CD8-positive, alpha-beta memory T cell (primary cell): ENCODE measurements around the gene AUTS2. TPM values are rescaled to one million over a fixed set of nuclear protein-coding genes. Genes with fewer than 3 reads are reported as not detected.
A peak's percentile ranks its signal among the peaks of the same experiment; 100 is the strongest.

Experiments
- CTCF ChIA-PET: fragments of 350-600 bp; sonication (Branson Sonifier 250); formaldehyde crosslinking; loops from one replicate; lab custom pipeline; 2021; ENCODE audit warnings: antibody characterized with exemption; lab: Charles Lee
- POLR2A ChIA-PET: fragments of 350-600 bp; sonication (Branson Sonifier 250); formaldehyde crosslinking; loops from one replicate; lab custom pipeline; 2021; ENCODE audit warnings: antibody characterized with exemption; lab: Charles Lee
- DNase-seq, 5 donors: peaks; one replicate each; pipeline versions ENCODE4 v3.0.0 to v3.0.0-alpha.2; 2020 to 2022; ENCODE audit warnings: mixed read lengths in 1 of 5
- H3K27ac ChIP-seq: one replicate; pipeline ENCODE4 v1.7.0; 2013; ENCODE audit warnings: low read depth, mild to moderate bottlenecking, low read length, moderate library complexity
- H3K27me3 ChIP-seq: 2 replicates; pipeline ENCODE4 v1.7.0; 2013; ENCODE audit warnings: low read length, mild to moderate bottlenecking; ENCODE audit not compliant: insufficient read depth, poor library complexity, severe bottlenecking
- H3K36me3 ChIP-seq: 2 replicates; pipeline ENCODE4 v1.7.0; 2013; ENCODE audit warnings: mild to moderate bottlenecking, low read length, moderate library complexity; ENCODE audit not compliant: insufficient read depth
- H3K4me1 ChIP-seq: 2 replicates; pipeline ENCODE4 v1.7.0; 2013; ENCODE audit warnings: mild to moderate bottlenecking, low read length, moderate library complexity; ENCODE audit not compliant: insufficient read depth
- H3K4me3 ChIP-seq: 2 replicates; pipeline ENCODE4 v1.7.0; 2013; ENCODE audit warnings: mild to moderate bottlenecking, low read length
- H3K9me3 ChIP-seq: 2 replicates; pipeline ENCODE4 v1.7.0; 2013; ENCODE audit warnings: mild to moderate bottlenecking, low read length
- H3K27ac Mint-ChIP-seq, 8 donors: one replicate each; pipeline ENCODE4 v1.8.0; 2020 to 2021; ENCODE audit warnings: mixed read lengths in 8 of 8, mild to moderate bottlenecking in 6 of 8, inconsistent platforms in 3 of 8, moderate library complexity in 3 of 8
- H3K27me3 Mint-ChIP-seq, 2 donors: one replicate each; pipeline ENCODE4 v1.8.0; 2020 to 2021; ENCODE audit warnings: mixed read lengths in 2 of 2, mild to moderate bottlenecking in 1 of 2, moderate library complexity in 1 of 2
- H3K36me3 Mint-ChIP-seq, 3 donors: one replicate each; pipeline ENCODE4 v1.8.0; 2020 to 2021; ENCODE audit warnings: mixed read lengths in 3 of 3, inconsistent platforms in 1 of 3, mild to moderate bottlenecking in 1 of 3
- H3K4me1 Mint-ChIP-seq, 3 donors: one replicate each; pipeline ENCODE4 v1.8.0; 2020 to 2021; ENCODE audit warnings: mixed read lengths in 3 of 3, inconsistent platforms in 1 of 3, mild to moderate bottlenecking in 1 of 3
- H3K4me3 Mint-ChIP-seq, 7 donors: one replicate each; pipeline ENCODE4 v1.8.0; 2020 to 2021; ENCODE audit warnings: mixed read lengths in 7 of 7, mild to moderate bottlenecking in 6 of 7, moderate library complexity in 4 of 7, inconsistent platforms in 2 of 7
- H3K9me3 Mint-ChIP-seq, 5 donors: one replicate each; pipeline ENCODE4 v1.8.0; 2020 to 2022; ENCODE audit warnings: mixed read lengths in 5 of 5, mild to moderate bottlenecking in 3 of 5, moderate library complexity in 2 of 5, inconsistent platforms in 1 of 5
- polyA plus RNA-seq: library from polyadenylated mRNA; unstranded; fragments of 300-500 nt; fragmentation: Illumina TruSeq; gene quantifications from one replicate; pipeline ENCODE4 v1.2.3, GENCODE V29; 2021
- total RNA-seq, 2 experiments: library from RNA; stranded (reverse); gene quantifications; one replicate each; pipeline ENCODE4 v1.2.3, GENCODE V29; 2021

The AUTS2 gene
- total and polyA plus RNA-seq, 3 experiments from 2014 or later: 4.4 to 9.9 (median 5.3) TPM

- Histone ChIP-seq H3K4me1 (no peaks in the 10 kb centered on the region), H3K27ac (no peak overlapping the region), H3K9me3 (no peaks in the 10 kb centered on the region), H3K36me3 (no peaks in the 10 kb centered on the region), H3K27me3 (no peaks in the 10 kb centered on the region), H3K4me3 (no peak overlapping the region)
- ChIA-PET CTCF (no interaction called here), POLR2A (no interaction called here)
- Mint-ChIP-seq H3K4me3 (no peak overlapping the region), H3K27ac (no peak overlapping the region), H3K9me3 (peaks cover 0 to 2% (median 0%) of the 10 kb centered on the region in 5 donors), H3K36me3 (peaks cover 0 to 3% (median 0%) of the 10 kb centered on the region in 3 donors), H3K4me1 (no peaks in the 10 kb centered on the region), H3K27me3 (peaks cover 7 to 9% of the 10 kb centered on the region in 2 donors)
- DNase-seq: no peak
These were observed 21.1 kb upstream of the AUTS2 start for GRCh38 chr7:69577221-69577620.

- no peak overlapping the region for H3K27ac Mint-ChIP-seq
- H3K9me3 Mint-ChIP-seq: peaks cover 0 to 2% (median 0%) of the 10 kb centered on the region in 5 donors
- POLR2A ChIA-PET: no interaction called here
These were observed 13.1 kb upstream of the AUTS2 start for GRCh38 chr7:69585169-69585568.

GRCh38 chr7:69586321-69586720 is 12.0 kb upstream of the AUTS2 start:
- no peaks in the 10 kb centered on the region for H3K4me1 Mint-ChIP-seq
- H3K27me3 ChIP-seq: no peaks in the 10 kb centered on the region
- H3K4me3 ChIP-seq: no peak overlapping the region
- no peak for DNase-seq
- H3K9me3 Mint-ChIP-seq: peaks cover 0 to 2% (median 0%) of the 10 kb centered on the region in 5 donors
- no peaks in the 10 kb centered on the region for H3K36me3 ChIP-seq
- H3K4me3 Mint-ChIP-seq: no peak overlapping the region
- no peaks in the 10 kb centered on the region for H3K9me3 ChIP-seq
- H3K27me3 Mint-ChIP-seq: peaks cover 10 to 13% of the 10 kb centered on the region in 2 donors
- no peak overlapping the region for H3K27ac ChIP-seq
- H3K27ac Mint-ChIP-seq: no peak overlapping the region
- peaks cover 0 to 7% (median 0%) of the 10 kb centered on the region in 3 donors for H3K36me3 Mint-ChIP-seq
- ChIA-PET POLR2A (no interaction called here), CTCF (no interaction called here)
- no peaks in the 10 kb centered on the region for H3K4me1 ChIP-seq

More at GRCh38 chr7:69585169-69585568, 13.1 kb upstream of the AUTS2 start:
- H3K4me1 ChIP-seq: no peaks in the 10 kb centered on the region
- H3K27me3 Mint-ChIP-seq: peaks cover 7 to 10% of the 10 kb centered on the region in 2 donors
- no peaks in the 10 kb centered on the region for H3K9me3 ChIP-seq
- H3K36me3 Mint-ChIP-seq: peaks cover 0 to 7% (median 0%) of the 10 kb centered on the region in 3 donors
- no peaks in the 10 kb centered on the region for H3K27me3 ChIP-seq
- DNase-seq: no peak
- H3K4me3 Mint-ChIP-seq: no peak overlapping the region
- H3K4me1 Mint-ChIP-seq: no peaks in the 10 kb centered on the region
- no peak overlapping the region for H3K4me3 ChIP-seq
- CTCF ChIA-PET: no interaction called here
- H3K27ac ChIP-seq: no peak overlapping the region
- H3K36me3 ChIP-seq: no peaks in the 10 kb centered on the region

GRCh38 chr7:69588773-69589172 is 9.5 kb upstream of the AUTS2 start:
- H3K36me3 ChIP-seq: no peaks in the 10 kb centered on the region
- no peak overlapping the region for H3K4me3 Mint-ChIP-seq
- CTCF ChIA-PET: no interaction called here
- H3K9me3 ChIP-seq: no peaks in the 10 kb centered on the region
- no peak overlapping the region for H3K27ac ChIP-seq
- H3K9me3 Mint-ChIP-seq: peaks cover 0 to 2% (median 0%) of the 10 kb centered on the region in 5 donors
- no peaks in the 10 kb centered on the region for H3K4me1 ChIP-seq
- H3K27me3 Mint-ChIP-seq: peaks cover 8 to 13% of the 10 kb centered on the region in 2 donors
- no peak overlapping the region for H3K4me3 ChIP-seq
- no peak overlapping the region for H3K27ac Mint-ChIP-seq
- POLR2A ChIA-PET: no interaction called here
- no peak for DNase-seq
- no peaks in the 10 kb centered on the region for H3K4me1 Mint-ChIP-seq
- no peaks in the 10 kb centered on the region for H3K27me3 ChIP-seq
- peaks cover 0 to 4% (median 0%) of the 10 kb centered on the region in 3 donors for H3K36me3 Mint-ChIP-seq

GRCh38 chr7:69591805-69592204 is 6.5 kb upstream of the AUTS2 start:
- Histone ChIP-seq H3K9me3 (no peaks in the 10 kb centered on the region), H3K27me3 (no peaks in the 10 kb centered on the region), H3K4me1 (no peaks in the 10 kb centered on the region), H3K36me3 (no peaks in the 10 kb centered on the region), H3K4me3 (no peak overlapping the region), H3K27ac (no peak overlapping the region)
- H3K27me3 Mint-ChIP-seq: peaks cover 1 to 20% of the 10 kb centered on the region in 2 donors
- no peaks in the 10 kb centered on the region for H3K9me3 Mint-ChIP-seq
- ChIA-PET POLR2A (no interaction called here), CTCF (no interaction called here)
- peaks cover 1 to 2% (median 2%) of the 10 kb centered on the region in 3 donors for H3K4me1 Mint-ChIP-seq
- no peak overlapping the region for H3K27ac Mint-ChIP-seq
- DNase-seq: no peak
- no peak overlapping the region for H3K4me3 Mint-ChIP-seq
- no peaks in the 10 kb centered on the region for H3K36me3 Mint-ChIP-seq

- H3K4me3 Mint-ChIP-seq: peak overlapping the region in 1 of 7 donors; percentile 16
- H3K27ac ChIP-seq: no peak overlapping the region
- no peaks in the 10 kb centered on the region for H3K36me3 Mint-ChIP-seq
- no peaks in the 10 kb centered on the region for H3K9me3 Mint-ChIP-seq
- H3K27ac Mint-ChIP-seq: no peak overlapping the region
- ChIA-PET CTCF (interaction anchor here (1.3 kb wide), 1 partner anchor 17 kb away, joined by 3 read pairs; no protein-coding TSS in a partner anchor), POLR2A (no interaction called here)
- no peaks in the 10 kb centered on the region for H3K27me3 ChIP-seq
- H3K36me3 ChIP-seq: no peaks in the 10 kb centered on the region
- peaks cover 1 to 23% of the 10 kb centered on the region in 2 donors for H3K27me3 Mint-ChIP-seq
- DNase-seq: no peak
- H3K9me3 ChIP-seq: no peaks in the 10 kb centered on the region
- no peaks in the 10 kb centered on the region for H3K4me1 ChIP-seq
- H3K4me3 ChIP-seq: no peak overlapping the region
- peaks cover 4 to 5% (median 5%) of the 10 kb centered on the region in 3 donors for H3K4me1 Mint-ChIP-seq
These were observed 4.8 kb upstream of the AUTS2 start for GRCh38 chr7:69593511-69593910.

GRCh38 chr7:69595415-69595814 is 2.9 kb upstream of the AUTS2 start:
- Mint-ChIP-seq H3K4me3 (peak overlapping the region in 1 of 7 donors; percentile 83), H3K4me1 (peaks cover 12 to 17% (median 12%) of the 10 kb centered on the region in 3 donors), H3K27me3 (peaks cover 7 to 29% of the 10 kb centered on the region in 2 donors), H3K9me3 (no peaks in the 10 kb centered on the region), H3K27ac (peak overlapping the region in 1 of 8 donors; percentile 20), H3K36me3 (no peaks in the 10 kb centered on the region)
- Histone ChIP-seq H3K4me1 (peaks cover 7% of the 10 kb centered on the region), H3K9me3 (no peaks in the 10 kb centered on the region), H3K27ac (no peak overlapping the region), H3K27me3 (peaks cover 6% of the 10 kb centered on the region), H3K36me3 (no peaks in the 10 kb centered on the region), H3K4me3 (no peak overlapping the region)
- DNase-seq: no peak
- POLR2A ChIA-PET: no interaction called here
- CTCF ChIA-PET: no interaction called here

GRCh38 chr7:69596056-69596455 is 2.2 kb upstream of the AUTS2 start:
- Mint-ChIP-seq H3K27me3 (peaks cover 11 to 23% of the 10 kb centered on the region in 2 donors), H3K4me3 (peak overlapping the region in 6 of 7 donors; percentile 7 to 86 (median 80)), H3K9me3 (no peaks in the 10 kb centered on the region), H3K36me3 (no peaks in the 10 kb centered on the region), H3K27ac (peak overlapping the region in 1 of 8 donors; percentile 20), H3K4me1 (peaks cover 12 to 20% (median 14%) of the 10 kb centered on the region in 3 donors)
- ChIA-PET CTCF (no interaction called here), POLR2A (no interaction called here)
- Histone ChIP-seq H3K9me3 (no peaks in the 10 kb centered on the region), H3K4me1 (peaks cover 12% of the 10 kb centered on the region), H3K27me3 (peaks cover 9% of the 10 kb centered on the region), H3K27ac (no peak overlapping the region), H3K36me3 (no peaks in the 10 kb centered on the region), H3K4me3 (no peak overlapping the region)
- DNase-seq: no peak
